HG02885 (cell line): ENCODE results near the gene MGAT4B.

Experiments used
- ATAC-seq: cut with Tn5 transposase; IDR thresholded peaks from one replicate; pipeline ENCODE4 v1.9.1; 2021; ENCODE audit warnings: mild to moderate bottlenecking; ENCODE audit not compliant: unreplicated experiment, poor library complexity

The MGAT4B gene

DNA sequence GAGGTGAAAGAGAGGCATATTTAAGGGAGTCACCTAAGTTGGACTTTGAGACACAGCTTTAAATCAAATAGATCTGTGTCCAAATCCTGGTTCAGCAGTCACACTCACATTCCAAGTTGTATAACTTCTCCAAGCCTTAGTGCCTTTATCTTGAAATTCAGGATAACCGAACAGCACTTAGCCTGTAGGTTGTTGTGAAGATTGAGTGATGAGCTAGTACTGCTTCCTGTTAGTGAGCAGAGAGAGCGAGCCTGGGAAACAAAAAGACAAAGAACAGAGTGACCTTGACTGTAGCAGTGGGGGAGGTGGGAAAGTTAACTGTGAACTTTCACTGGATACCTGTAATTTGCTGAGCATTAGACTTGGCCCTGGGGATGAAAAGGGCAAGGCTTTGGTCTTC is 51.6 kb downstream of the MGAT4B start:
- ATAC-seq: no peak

DNA sequence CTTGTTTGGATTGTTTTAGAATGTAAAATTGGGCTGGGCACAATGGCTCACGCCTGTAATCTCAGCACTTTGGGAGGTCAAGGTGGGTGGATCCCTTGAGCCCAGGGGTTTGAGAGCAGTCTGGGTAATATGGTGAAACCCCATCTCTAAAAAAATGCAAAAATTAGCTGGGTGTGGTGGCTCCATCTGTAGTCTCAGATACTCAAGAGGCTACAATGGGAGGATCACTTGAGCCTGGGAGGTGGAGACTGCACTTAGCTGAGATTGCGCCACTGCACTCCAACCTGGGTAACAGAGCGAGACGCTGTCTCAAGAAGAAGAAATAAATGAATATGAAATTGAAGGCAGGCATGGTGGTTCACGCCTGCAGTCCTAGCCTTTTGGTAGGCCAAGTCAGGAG is 52.7 kb downstream of the MGAT4B start:
- no peak for ATAC-seq

DNA sequence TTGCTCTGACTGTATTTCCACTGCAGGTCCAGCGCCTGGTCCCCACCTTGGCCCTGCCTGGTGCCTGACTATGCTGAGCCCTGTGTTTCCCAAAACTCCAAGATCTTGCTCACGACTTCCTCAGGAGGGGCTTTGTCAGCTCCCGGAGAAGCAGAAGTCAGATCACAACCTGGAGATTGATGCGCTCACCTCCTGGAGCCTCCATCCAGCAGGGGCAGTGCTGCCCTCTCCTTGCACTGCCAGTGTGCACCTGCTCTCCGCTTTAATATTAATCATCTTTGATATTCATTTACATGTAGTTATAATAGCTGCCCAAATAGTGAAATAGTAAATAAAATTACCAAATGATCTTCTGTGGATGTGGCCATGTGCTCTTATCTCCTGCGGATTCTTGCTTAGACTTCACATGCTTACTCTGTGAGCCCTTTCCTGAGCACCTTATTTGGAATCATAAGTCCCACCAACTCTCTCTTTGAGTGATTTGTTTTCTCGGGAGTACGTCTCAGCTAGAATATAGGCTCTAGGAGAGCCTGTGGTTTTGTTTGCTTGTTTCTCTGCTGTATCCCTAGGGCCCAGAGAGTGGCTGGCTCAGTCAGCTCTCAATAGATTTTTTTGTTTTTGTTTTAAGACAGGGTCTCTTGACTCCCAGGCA is 56.7 kb downstream of the MGAT4B start:
- no peak for ATAC-seq

- ATAC-seq: no peak
Measured at GRCh38 chr5:179747811-179748210, 58.9 kb downstream of the MGAT4B start.
